Measurements from ENCODE around the gene RGS14. TPM values are rescaled to one million over a fixed set of nuclear protein-coding genes. Genes with fewer than 3 reads are reported as not detected.
"Not testable (repeated sequence)": the region's sequence is repeated elsewhere in the genome, so short reads cannot be mapped to it uniquely, and the experiment has no call there.

Gene RGS14
- total RNA-seq, 1 donor from 2014 or later: 9.3 TPM

DNA sequence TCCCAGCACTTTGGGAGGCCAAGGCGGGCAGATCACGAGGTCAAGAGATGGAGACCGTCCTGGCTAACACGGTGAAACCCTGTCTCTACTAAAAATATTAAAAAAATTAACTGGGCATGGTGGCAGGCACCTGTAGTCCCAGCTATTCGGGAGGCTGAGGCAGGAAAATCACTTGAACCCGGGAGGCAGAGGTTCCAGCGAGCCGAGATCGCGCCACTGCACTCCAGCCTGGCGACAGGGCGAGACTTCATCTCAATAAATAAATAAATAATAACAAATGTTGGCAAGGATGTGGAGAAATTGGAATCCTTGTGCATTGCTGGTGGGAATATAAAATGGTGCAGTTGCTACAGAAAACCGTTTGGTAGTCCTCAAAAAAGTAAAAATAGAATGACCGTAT lies 14.7 kb upstream of the RGS14 start:
- ATAC-seq; DNase-seq (ENCODE audit: low spot score); intact Hi-C loops (cut with DNase I): not testable (repeated sequence)

DNA sequence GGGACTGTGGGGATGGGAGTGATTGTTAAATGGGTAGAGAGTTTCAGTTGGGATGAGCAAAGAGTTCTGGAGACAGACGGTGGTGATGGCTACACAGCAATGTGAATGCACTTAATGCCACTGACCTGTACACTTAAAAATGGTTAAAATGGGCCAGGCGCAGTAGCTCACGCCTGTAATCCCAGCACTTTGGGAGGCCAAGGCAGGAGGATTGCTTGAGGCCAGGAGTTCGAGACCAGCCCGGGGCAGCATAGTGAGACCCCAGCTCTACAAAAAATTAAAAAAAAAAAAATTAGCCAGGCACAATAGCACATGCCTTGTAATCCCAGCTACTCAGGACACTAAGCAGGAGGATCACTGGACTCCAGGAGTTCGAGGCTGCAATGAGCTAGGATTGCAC lies 13.9 kb upstream of the RGS14 start:
- intact Hi-C loops (cut with DNase I): no loop called here
- no peak for DNase-seq (ENCODE audit: low spot score)
- no peak for ATAC-seq

DNA sequence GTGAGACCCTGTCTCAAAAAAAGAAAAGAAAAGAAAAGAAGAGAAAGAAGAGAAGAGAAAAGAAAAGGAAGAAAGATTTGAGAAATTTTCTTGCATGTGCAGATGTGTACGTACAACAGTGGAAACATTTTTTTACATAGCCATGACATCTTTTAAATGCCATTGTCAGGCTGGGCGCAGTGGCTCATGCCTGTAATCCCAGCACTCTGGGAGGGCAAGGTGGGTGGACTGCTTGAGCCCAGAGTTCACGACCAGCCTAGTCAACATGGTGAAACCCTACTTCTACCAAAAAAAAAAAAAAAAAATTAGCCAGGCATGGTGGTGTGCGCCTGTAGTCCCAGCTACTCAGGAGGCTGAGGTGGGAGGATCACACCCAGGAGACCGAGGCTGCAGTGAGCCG lies 12.8 kb upstream of the RGS14 start:
- DNase-seq (ENCODE audit: low spot score): no peak
- intact Hi-C loops (cut with DNase I): no loop called here
- no peak for ATAC-seq

DNA sequence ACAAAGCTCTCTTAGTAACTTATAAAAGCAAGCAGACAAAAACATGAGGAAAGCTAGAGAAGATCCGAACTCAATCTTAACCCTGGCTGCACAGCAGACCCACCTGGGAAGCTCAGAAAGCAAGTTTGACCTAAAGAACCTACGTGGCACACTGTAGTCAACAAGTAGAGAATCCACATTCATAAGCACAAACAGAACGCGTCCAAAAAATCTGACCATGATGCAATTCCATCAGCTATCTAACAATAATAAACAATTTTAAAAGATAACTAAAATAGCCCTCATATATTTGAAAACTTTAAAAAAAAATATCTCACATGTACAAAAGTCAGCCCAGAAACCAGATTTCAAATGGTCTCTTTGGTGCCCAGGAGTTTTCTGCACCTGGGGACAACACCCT lies 10.9 kb upstream of the RGS14 start:
- ATAC-seq: no peak
- no peak for DNase-seq (ENCODE audit: low spot score)
- intact Hi-C loops (cut with DNase I): no loop called here

- ATAC-seq (no peak), DNase-seq (ENCODE audit: low spot score) (no peak)
Observed at GRCh38 chr5:177347699-177348098, 10.0 kb upstream of the RGS14 start.

DNA sequence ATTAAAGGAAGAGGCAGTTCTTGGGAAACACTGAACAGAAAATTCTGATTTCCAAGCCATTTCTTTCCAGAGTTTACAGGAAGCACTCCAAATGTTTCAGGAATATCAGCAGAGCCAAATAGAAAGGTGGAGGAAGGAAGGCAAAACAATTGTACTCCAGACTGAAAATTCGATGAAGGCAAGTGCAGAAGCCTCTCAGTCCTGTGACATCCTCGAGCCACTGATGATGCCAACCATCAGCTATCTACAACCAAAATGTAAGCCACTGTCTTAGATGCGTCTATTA lies 8.4 kb upstream of the RGS14 start:
- DNase-seq (ENCODE audit: low spot score) (no peak), ATAC-seq (no peak)
- intact Hi-C loops (cut with DNase I): no loop called here

More at GRCh38 chr5:177347699-177348098, 10.0 kb upstream of the RGS14 start:
- intact Hi-C loops (cut with DNase I): no loop called here

DNA sequence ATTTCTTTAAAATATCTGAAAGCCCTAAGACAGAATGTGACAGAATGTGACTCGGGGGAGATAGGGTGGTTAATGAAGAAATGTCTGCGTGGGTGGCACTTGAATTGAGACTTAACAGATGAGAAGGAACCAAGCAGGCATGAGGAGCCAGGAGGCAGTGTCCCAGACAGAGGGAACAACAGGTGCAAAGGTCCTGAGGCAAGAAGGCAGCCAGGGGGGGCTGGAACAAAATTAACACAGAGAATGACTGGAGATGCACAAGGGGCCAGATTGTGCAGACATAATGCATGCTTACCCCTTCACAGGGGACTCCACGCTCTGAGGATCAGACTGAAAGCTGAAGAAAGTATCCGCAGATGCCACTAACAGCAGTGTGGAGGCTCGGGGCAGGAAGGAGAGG lies 8.0 kb upstream of the RGS14 start:
- intact Hi-C loops (cut with DNase I): no loop called here
- DNase-seq (ENCODE audit: low spot score): no peak

DNA sequence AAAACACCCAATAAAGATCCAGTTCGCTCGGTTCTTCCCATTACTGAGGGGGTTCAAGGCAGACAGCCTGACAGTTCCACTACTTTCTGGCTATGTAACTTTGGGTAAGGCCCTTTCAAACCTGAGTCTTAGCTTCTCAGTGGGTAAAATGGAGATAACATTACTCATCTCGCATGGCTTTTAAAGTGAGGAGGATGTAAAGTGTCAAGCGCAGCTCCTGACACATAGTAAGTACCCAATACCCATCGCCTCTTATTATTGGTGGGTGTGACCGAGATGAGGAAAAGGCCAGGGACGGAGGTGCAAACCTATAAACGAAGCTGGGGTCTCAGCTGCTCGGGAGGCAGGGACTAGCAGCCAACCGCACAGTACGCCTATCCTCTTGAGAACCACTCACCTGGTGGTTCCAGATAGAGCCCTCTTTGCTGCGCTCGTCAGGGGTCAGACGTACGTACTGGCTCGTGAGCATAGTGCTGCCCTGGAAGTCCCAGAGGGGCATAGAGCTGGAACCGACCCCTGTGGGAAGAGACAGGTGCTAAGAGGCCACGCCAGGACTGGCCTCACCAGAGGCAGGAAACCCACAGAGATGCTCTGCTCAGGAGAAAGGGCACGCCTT lies 6.8 kb upstream of the RGS14 start:
- DNase-seq (ENCODE audit: low spot score) (no peak), ATAC-seq (peak; percentile 18)

More for the DNA sequence above, 8.0 kb upstream of the RGS14 start:
- no peak for ATAC-seq

DNA sequence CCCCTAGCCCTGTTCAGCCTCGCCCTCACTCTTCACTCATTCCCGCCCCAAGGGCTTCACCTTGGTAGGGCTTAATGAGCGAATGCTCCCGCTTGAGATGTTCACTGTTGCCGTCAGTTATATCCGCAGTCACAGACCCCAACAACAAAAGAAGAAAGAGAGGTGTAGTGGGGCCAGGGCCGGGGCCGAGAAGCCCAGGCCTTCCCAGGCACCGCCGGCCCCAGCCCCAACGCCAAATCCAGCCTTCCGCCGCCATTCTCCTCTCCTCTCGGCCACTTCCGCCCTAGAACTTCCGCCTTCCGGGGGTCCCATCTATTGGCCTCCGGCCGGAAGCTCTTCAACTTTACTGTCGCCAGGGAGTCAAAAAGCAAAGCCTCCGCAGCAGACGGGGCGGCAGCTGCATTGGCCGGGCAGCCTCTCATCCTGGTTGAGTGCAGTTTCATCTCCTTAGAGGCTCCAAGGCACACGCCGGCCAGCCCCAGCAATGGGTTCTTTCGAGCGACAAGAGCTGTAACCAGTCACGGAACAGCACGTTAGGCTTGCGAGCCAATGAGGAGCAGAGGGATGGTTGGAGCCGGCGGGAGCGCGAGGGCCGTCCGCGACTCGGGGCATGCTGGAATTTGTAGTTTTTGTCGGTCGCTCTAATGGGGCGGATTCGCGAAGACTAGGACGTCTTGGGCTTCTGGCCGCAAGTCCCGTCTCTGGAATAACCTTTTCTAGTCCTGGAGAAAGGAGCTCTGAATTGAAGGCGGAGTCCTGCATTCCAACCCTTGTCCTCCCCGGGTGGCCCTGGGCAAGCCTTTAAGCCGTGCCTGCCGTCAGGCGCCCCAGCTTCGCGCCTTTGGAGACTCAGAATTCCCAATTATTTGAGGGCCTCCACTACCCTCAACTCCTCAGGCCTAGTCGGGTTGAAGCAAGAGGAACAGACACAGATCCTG lies 6.1 kb upstream of the RGS14 start, which contains the start of gene LMAN2:
Gene LMAN2, minus strand, starts transcription at position 277 of the 938 bp plus-strand sequence. Its CDS starts 21 bp downstream, at position 256.
- peak; percentile 99 for ATAC-seq
- peak; percentile 95 for DNase-seq (ENCODE audit: low spot score)
- intact Hi-C loops (cut with DNase I): no loop called here

More for the DNA sequence above, 6.8 kb upstream of the RGS14 start:
- intact Hi-C loops (cut with DNase I): no loop called here

GRCh38 chr5:177353093-177353492 lies 4.6 kb upstream of the RGS14 start:
- ATAC-seq: no peak
- DNase-seq (ENCODE audit: low spot score): no peak
- intact Hi-C loops (cut with DNase I): no loop called here

DNA sequence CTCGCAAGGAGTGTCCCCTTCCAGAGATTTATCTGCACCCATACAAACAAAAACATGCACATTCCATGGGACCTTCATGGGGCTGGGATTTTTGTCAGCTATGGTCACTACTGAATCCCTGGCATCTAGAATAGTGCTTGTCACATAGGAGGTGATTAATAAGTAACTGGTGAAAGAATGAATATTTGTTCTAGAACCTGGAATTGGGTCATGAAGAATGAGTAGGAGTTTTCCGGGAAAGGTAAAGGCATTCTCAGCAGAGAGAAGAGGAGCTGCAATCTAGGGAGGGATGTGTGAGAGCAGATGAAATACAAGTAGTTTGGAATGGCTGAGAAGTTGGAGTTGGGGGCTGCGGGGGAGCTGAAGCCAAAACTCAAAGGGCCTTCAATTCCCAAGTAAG lies 3.5 kb upstream of the RGS14 start:
- intact Hi-C loops (cut with DNase I): no loop called here
- ATAC-seq: no peak
- no peak for DNase-seq (ENCODE audit: low spot score)

GRCh38 chr5:177354711-177355110 lies 3.0 kb upstream of the RGS14 start:
- no peak for ATAC-seq
- intact Hi-C loops (cut with DNase I): no loop called here

DNA sequence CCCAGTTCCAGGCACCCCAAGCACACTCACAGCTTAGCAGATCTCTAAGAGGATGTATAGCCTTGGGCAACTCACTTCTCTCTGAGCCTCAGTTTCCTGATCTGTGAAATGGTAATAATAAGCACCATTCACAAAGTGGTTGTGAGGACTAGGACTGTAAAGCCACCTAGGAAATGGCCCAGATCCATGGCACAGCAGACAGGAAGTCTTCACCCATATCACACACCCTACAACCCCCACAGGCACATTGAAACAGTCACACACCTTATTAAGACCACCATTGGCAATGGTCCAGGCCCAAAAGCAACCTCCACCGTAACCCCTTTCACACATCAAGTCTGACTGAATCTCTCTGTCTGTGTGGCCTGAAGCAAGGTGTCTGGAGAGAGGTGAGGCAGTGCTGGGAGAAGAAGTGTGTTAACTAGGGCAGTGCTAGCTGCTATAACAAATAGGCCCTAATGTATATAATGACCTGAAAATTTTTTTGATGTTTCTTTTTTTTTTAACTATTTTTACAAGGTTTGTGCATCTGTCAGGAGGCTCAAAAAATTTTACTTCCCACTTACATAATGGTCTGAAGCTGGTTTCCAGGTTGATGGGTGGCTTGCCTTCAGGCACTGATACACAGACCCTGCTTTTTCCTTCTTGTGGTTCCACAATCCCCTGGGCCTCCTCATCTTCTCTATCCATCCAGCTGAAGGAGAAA lies 2.4 kb upstream of the RGS14 start:
- no peak for DNase-seq (ENCODE audit: low spot score)
- ATAC-seq: no peak
- intact Hi-C loops (cut with DNase I): no loop called here

More at GRCh38 chr5:177354711-177355110, 3.0 kb upstream of the RGS14 start:
- DNase-seq (ENCODE audit: low spot score): no peak

GRCh38 chr5:177355868-177356168 lies 1.9 kb upstream of the RGS14 start:
- no peak for ATAC-seq
- DNase-seq (ENCODE audit: low spot score): no peak
- intact Hi-C loops (cut with DNase I): no loop called here

DNA sequence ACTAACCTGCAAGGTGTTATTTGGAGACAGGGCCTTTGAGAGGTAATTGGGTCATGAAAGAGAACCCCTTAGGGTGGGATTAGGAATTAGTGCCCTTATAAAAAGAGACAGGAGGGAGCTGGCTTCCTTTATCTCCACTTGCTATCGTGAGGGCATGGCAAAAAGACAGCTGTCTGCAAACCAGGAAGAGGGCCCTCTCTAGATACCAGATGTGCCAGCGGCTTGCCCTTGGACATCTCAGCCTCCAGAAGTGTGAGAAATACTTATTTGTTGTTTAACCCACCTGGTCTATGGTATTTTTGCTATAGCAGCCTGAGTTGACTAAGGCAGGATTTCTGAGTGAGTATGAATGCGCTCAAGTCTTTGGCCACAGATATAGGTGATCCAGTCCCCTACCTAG lies 978 bp upstream of the RGS14 start:
- intact Hi-C loops (cut with DNase I): no loop called here
- no peak for ATAC-seq
- no peak for DNase-seq (ENCODE audit: low spot score)

DNA sequence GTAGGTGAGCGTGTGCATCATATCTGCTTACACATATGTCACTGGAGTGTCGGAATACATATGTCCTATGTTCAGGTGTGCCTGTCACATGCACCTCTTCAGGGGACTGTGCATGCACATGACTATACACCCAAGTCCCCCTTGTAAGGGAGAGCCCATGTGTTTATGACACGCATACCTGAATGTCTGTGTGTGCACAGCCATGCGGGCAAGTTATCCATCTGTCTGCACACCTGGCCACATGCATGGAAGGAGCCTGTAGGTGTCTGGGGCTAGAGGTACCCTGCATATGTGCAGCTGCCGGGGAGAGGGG lies 622 bp upstream of the RGS14 start:
- ATAC-seq: no peak
- no peak for DNase-seq (ENCODE audit: low spot score)
- intact Hi-C loops (cut with DNase I): no loop called here

DNA sequence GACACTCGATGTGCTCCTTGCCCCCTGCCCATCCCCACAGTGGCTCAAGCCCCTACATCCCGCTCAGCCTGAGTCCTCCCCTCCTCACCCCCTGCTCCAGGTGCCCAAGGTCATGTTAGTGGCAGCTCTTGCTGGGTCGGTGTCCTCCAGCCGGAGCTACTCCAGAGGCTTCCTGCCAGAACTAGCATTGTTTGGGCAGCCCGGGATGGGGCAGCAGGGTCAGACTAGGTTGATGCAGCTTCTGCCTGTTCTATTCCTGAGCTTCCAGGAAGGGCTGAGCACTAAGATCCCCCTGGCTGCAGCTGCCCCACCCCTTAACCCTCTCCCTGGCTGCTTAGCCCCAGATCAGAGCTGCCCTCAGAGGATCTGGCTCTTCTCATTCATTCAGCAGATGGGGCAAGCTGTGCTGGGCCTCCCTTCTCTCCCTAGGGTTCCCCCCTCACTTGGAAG lies 671 bp downstream of the RGS14 start:
- DNase-seq (ENCODE audit: low spot score): no peak
- no peak for ATAC-seq
- intact Hi-C loops (cut with DNase I): no loop called here

- ATAC-seq: no peak
- intact Hi-C loops (cut with DNase I): no loop called here
- no peak for DNase-seq (ENCODE audit: low spot score)
Observed at GRCh38 chr5:177359451-177359851, 1.7 kb downstream of the RGS14 start.

- intact Hi-C loops (cut with DNase I): no loop called here
- no peak for DNase-seq (ENCODE audit: low spot score)
- no peak for ATAC-seq
Observed at GRCh38 chr5:177359860-177360259, 2.1 kb downstream of the RGS14 start.

DNA sequence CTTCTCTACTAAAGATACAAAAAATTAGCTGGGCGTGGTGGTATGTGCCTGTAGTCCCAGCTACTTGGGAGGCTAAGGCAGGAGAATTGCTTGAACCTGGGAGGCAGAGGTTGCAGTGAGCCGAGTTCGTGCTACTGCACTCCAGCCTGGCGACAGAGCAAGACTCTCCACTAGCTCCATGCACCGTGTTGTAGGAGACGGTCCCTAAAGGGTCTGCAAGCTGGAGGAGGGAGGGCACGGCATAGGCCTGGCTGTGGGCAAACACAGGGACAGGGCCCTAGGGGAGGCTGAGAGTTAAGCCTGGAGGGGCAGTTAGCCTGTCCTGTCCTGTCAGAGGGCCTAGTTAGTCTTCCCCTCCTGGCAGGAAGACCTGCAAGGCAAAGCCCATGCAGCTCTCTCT lies 3.0 kb downstream of the RGS14 start:
- ATAC-seq; DNase-seq (ENCODE audit: low spot score); intact Hi-C loops (cut with DNase I): not testable (repeated sequence)
